Measurements from ENCODE around the gene FANCL.

DNA sequence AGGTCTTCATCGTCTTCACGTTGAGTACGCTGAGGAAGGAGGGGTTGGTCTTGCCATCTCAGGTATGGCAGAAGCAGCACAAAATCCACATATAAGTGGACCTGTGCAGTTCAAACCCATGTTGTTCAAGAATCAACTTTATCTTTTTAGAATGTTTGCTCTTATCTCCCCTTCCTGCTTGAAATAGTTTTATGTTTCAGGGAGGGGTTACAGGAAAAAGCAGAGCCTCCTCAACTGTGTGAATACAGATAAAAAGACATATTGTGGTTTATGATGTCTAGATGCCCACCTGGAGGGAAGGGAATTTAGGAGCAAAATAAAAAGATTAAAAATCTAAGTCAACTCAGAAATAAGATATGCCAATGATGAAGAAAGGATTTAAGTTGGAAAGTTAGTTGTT is 118.6 kb downstream of the FANCL start:
- no peak for TF ChIP-seq PKNOX1 (IDR thresholded peaks at IDR 0.05)
- no peak for TF ChIP-seq ZNF384 (IDR thresholded peaks at IDR 0.05)
- no peak for TF ChIP-seq TARDBP (IDR thresholded peaks at IDR 0.05)
- no peak for TF ChIP-seq FOXA1 (IDR thresholded peaks at IDR 0.05)
- TF ChIP-seq LEF1 (IDR thresholded peaks at IDR 0.05; ENCODE audit: borderline replicate concordance), result no peak
- no peak for TF ChIP-seq SUZ12 (IDR thresholded peaks at IDR 0.05)
- TF ChIP-seq FOXK2 (IDR thresholded peaks at IDR 0.05), result no peak
- no peak for TF ChIP-seq SP1 (IDR thresholded peaks at IDR 0.05)
- no peak for TF ChIP-seq BHLHE40 (IDR thresholded peaks at IDR 0.05; ENCODE audit: borderline replicate concordance)
- TF ChIP-seq ARNT (IDR thresholded peaks at IDR 0.05), result no peak
